Transverse colon (tissue), 3 donors: ENCODE measurements around the gene PCDHB9.

Experiments
- CTCF ChIP-seq, 5 experiments: fragments of 200-600 bp in 3 of 5; fragments of 450-650 bp in 2 of 5; sonication (generic) in 3 of 5; IDR thresholded peaks; 1 replicate in 2 of 5; 2 replicates in 3 of 5; pipeline ENCODE4 v1.5.1; 2016 to 2017; ENCODE audit warnings: antibody characterized with exemption in 5 of 5, inconsistent platforms in 3 of 5, mild to moderate bottlenecking in 2 of 5, moderate library complexity in 1 of 5
- POLR2A ChIP-seq: fragments of 450-650 bp; IDR thresholded peaks from one replicate; pipeline ENCODE4 v1.6.1; 2016; ENCODE audit warnings: antibody characterized with exemption, mild to moderate bottlenecking, moderate library complexity

- TF ChIP-seq CTCF (IDR thresholded peaks at IDR 0.05), result no peak
- TF ChIP-seq POLR2A, result no peak
Observed at GRCh38 chr5:141180313-141180712, 6.6 kb upstream of the PCDHB9 start.
